IMR-90 (cell line): ENCODE results near the gene LRP1B.

Experiments used
- BHLHE40 ChIP-seq: fragments of 150-350 bp; IDR thresholded peaks from 2 replicates; pipeline ENCODE4 v1.6.1; 2016; ENCODE audit warnings: mild to moderate bottlenecking, low read depth, low read length
- CTCF ChIP-seq: conservative IDR thresholded peaks from 2 replicates; pipeline ENCODE4 v1.5.1; 2012; ENCODE audit warnings: mild to moderate bottlenecking, low read depth, low read length, improper control_type of control experiment
- FOS ChIP-seq: fragments of 150-350 bp; IDR thresholded peaks from 2 replicates; pipeline ENCODE4 v1.6.1; 2016; ENCODE audit warnings: low read depth, low read length
- MAFK ChIP-seq: IDR thresholded peaks from 2 replicates; pipeline ENCODE4 v1.6.1; 2012; ENCODE audit warnings: low read depth, low read length, improper control_type of control experiment
- MAZ ChIP-seq: IDR thresholded peaks from 2 replicates; pipeline ENCODE4 v1.6.1; 2012; ENCODE audit warnings: low read depth, mild to moderate bottlenecking, low read length, improper control_type of control experiment, moderate library complexity, borderline replicate concordance
- MXI1 ChIP-seq: IDR thresholded peaks from 2 replicates; pipeline ENCODE4 v1.6.1; 2012; ENCODE audit warnings: low read depth, mild to moderate bottlenecking, low read length, moderate library complexity, borderline replicate concordance
- NFE2L2 ChIP-seq: fragments of 150-350 bp; IDR thresholded peaks from 2 replicates; pipeline ENCODE4 v1.6.1; 2016; ENCODE audit warnings: low read depth, mild to moderate bottlenecking, low read length
- POLR2A ChIP-seq: IDR thresholded peaks from 2 replicates; pipeline ENCODE4 v1.6.1; 2012; ENCODE audit warnings: mild to moderate bottlenecking, low read depth, low read length
- RAD21 ChIP-seq: IDR thresholded peaks from 2 replicates; pipeline ENCODE4 v1.6.1; 2012; ENCODE audit warnings: low read length, improper control_type of control experiment
- RCOR1 ChIP-seq: IDR thresholded peaks from 2 replicates; pipeline ENCODE4 v1.6.1; 2012; ENCODE audit warnings: mild to moderate bottlenecking, low read length, improper control_type of control experiment; ENCODE audit not compliant: insufficient replicate concordance
- RFX5 ChIP-seq: IDR thresholded peaks from 2 replicates; pipeline ENCODE4 v1.8.0; 2012; ENCODE audit warnings: low read depth, mild to moderate bottlenecking, low read length, moderate library complexity
- SMC3 ChIP-seq: fragments of 150-350 bp; IDR thresholded peaks from 2 replicates; pipeline ENCODE4 v1.6.1; 2016; ENCODE audit warnings: low read depth, mild to moderate bottlenecking, antibody characterized with exemption, low read length, moderate library complexity
- TF ChIP-seq, protein P1 (sequence below): fragments of 150-350 bp; IDR thresholded peaks from 2 replicates; pipeline ENCODE4 v1.6.1; 2017; ENCODE audit warnings: mild to moderate bottlenecking, antibody characterized with exemption, low read length, low read depth

DNA sequence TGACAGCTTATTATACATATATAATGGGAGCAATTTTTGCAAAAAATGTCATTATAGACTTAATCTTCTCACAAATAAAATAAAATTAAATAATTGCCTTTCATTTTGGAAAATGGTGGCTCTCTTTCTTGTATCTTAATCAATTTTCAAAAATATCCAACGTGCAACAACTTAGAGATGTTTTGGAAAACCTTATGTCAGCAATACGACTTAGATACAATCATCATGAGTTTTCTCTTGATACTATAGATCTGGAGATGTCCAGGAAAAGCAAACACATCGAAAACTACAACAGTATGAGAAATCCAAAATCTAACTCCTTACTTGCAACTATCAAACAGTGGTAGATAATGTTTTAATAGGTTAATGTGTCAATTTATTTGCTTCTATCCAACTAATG is 1529.0 kb downstream of the LRP1B start:
- TF ChIP-seq POLR2A: no peak
- TF ChIP-seq CTCF: no peak
- TF ChIP-seq, protein P1, sequence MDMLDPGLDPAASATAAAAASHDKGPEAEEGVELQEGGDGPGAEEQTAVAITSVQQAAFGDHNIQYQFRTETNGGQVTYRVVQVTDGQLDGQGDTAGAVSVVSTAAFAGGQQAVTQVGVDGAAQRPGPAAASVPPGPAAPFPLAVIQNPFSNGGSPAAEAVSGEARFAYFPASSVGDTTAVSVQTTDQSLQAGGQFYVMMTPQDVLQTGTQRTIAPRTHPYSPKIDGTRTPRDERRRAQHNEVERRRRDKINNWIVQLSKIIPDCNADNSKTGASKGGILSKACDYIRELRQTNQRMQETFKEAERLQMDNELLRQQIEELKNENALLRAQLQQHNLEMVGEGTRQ: no peak
- TF ChIP-seq MXI1: no peak
- no peak for TF ChIP-seq NFE2L2
- no peak for TF ChIP-seq RFX5
- no peak for TF ChIP-seq MAZ
- TF ChIP-seq RAD21: no peak
- TF ChIP-seq MAFK: peak; percentile 14; the same call in 1 of the 2 replicates
- TF ChIP-seq FOS: no peak
- TF ChIP-seq SMC3: no peak
- no peak for TF ChIP-seq BHLHE40
- TF ChIP-seq RCOR1: no peak
